SK-N-SH (cell line): Measurements from ENCODE around the gene CA12. TPM values are rescaled to one million over a fixed set of nuclear protein-coding genes. Genes with fewer than 3 reads are reported as not detected.

Experiments used
- CTCF ChIA-PET: fragments of 300-600, 350-600 bp; formaldehyde crosslinking; extraction: SDS; loops from one replicate; lab custom pipeline; 2021; lab: Yijun Ruan, JAX
- POLR2A ChIA-PET: fragments of 350-600 bp; sonication (Branson Sonifier 250); formaldehyde crosslinking; extraction: SDS; loops from one replicate; lab custom pipeline; 2020; ENCODE audit warnings: antibody characterized with exemption, inconsistent platforms; lab: Yijun Ruan, JAX
- DNase-seq: peaks from one replicate; pipeline ENCODE4 v3.0.0; 2012
- H2AFZ ChIP-seq: fragments of 200-600 bp; sonication (generic); 2 replicates; pipeline ENCODE4 v1.8.1; 2016; ENCODE audit warnings: antibody characterized with exemption, mild to moderate bottlenecking, low read depth
- H3F3A ChIP-seq: fragments of 200-600 bp; sonication (generic); replicated peaks from 2 replicates; pipeline ENCODE3; 2016; ENCODE audit warnings: antibody characterized with exemption, mild to moderate bottlenecking; ENCODE audit not compliant: insufficient read depth
- H3K27ac ChIP-seq, 2 experiments: fragments of 200-500 bp in 1 of 2; fragments of 200-600 bp in 1 of 2; sonication (Bioruptor generic) in 1 of 2; sonication (generic), shearing (Covaris generic) in 1 of 2; 2 replicates each; pipeline versions ENCODE4 v1.5.1 to v1.6.1; 2014 to 2016; ENCODE audit warnings: low read depth in 2 of 2, inconsistent platforms in 1 of 2, low read length in 1 of 2, mild to moderate bottlenecking in 1 of 2, mixed read lengths in 1 of 2
- H3K27me3 ChIP-seq: fragments of 200-600 bp; sonication (generic), shearing (Covaris generic); 2 replicates; pipeline ENCODE4 v1.6.1; 2016; ENCODE audit warnings: mixed run types; ENCODE audit not compliant: insufficient read depth
- H3K36me3 ChIP-seq, 2 experiments: fragments of 200-500 bp in 1 of 2; fragments of 200-600 bp in 1 of 2; sonication (Bioruptor generic) in 1 of 2; sonication (generic) in 1 of 2; replicated peaks in 1 of 2; 2 replicates each; pipeline versions ENCODE3 to v1.5.1; 2014 to 2016; ENCODE audit warnings: low read length in 1 of 2, mild to moderate bottlenecking in 1 of 2; ENCODE audit not compliant: insufficient read depth in 2 of 2, control insufficient read depth in 1 of 2
- H3K4me1 ChIP-seq, 2 experiments: fragments of 200-500 bp in 1 of 2; fragments of 200-600 bp in 1 of 2; sonication (Bioruptor generic) in 1 of 2; sonication (generic), shearing (Covaris generic) in 1 of 2; 2 replicates each; pipeline versions ENCODE4 v1.5.1 to v1.6.1; 2014 to 2016; ENCODE audit warnings: low read depth in 1 of 2, low read length in 1 of 2, mixed run types in 1 of 2; ENCODE audit not compliant: insufficient read depth in 2 of 2, control insufficient read depth in 1 of 2
- H3K4me2 ChIP-seq: fragments of 200-600 bp; sonication (generic), shearing (Covaris generic); 2 replicates; pipeline ENCODE4 v1.6.1; 2017; ENCODE audit warnings: mixed run types
- H3K4me3 ChIP-seq, 2 experiments: fragments of 200-500 bp in 1 of 2; fragments of 200-600 bp in 1 of 2; sonication (Bioruptor generic) in 1 of 2; sonication (generic), shearing (Covaris generic) in 1 of 2; 2 replicates each; pipeline versions ENCODE4 v1.5.1 to v1.8.1; 2014 to 2016; ENCODE audit warnings: low read depth in 2 of 2, inconsistent platforms in 1 of 2, low read length in 1 of 2, mild to moderate bottlenecking in 1 of 2, mixed read lengths in 1 of 2, moderate library complexity in 1 of 2
- H3K79me2 ChIP-seq: fragments of 200-600 bp; sonication (generic); 2 replicates; pipeline ENCODE4 v1.8.1; 2017; ENCODE audit warnings: mild to moderate bottlenecking; ENCODE audit not compliant: insufficient read depth
- H3K9ac ChIP-seq: fragments of 200-600 bp; sonication (generic); 2 replicates; pipeline ENCODE4 v1.6.1; 2017; ENCODE audit warnings: mixed run types
- H3K9me2 ChIP-seq: fragments of 200-600 bp; sonication (generic); 2 replicates; pipeline ENCODE4 v1.6.1; 2017; ENCODE audit warnings: mixed run types
- H3K9me3 ChIP-seq: fragments of 200-600 bp; sonication (generic); 2 replicates; pipeline ENCODE4 v1.6.1; 2017; ENCODE audit warnings: mixed run types, mild to moderate bottlenecking, moderate library complexity
- H4K20me1 ChIP-seq: fragments of 200-600 bp; sonication (generic); 2 replicates; pipeline ENCODE4 v1.6.1; 2017; ENCODE audit warnings: mild to moderate bottlenecking, mixed run types; ENCODE audit not compliant: insufficient read depth
- CHD2 ChIP-seq: fragments of 150-350 bp; IDR thresholded peaks from 2 replicates; pipeline ENCODE4 v1.6.1; 2018; ENCODE audit warnings: low read length; ENCODE audit not compliant: partially characterized antibody
- CTCF ChIP-seq: fragments of 200-600 bp; sonication (generic); IDR thresholded peaks from 2 replicates; pipeline ENCODE4 v1.6.1; 2017; ENCODE audit warnings: antibody characterized with exemption, mild to moderate bottlenecking, moderate library complexity
- ELF1 ChIP-seq: IDR thresholded peaks from 2 replicates; pipeline ENCODE4 v1.4.0; 2012
- EP300 ChIP-seq, 2 experiments: IDR thresholded peaks; 2 replicates each; pipeline versions ENCODE4 v1.4.0 to v1.6.1; 2012; ENCODE audit warnings: borderline replicate concordance in 1 of 2, low read depth in 1 of 2, low read length in 1 of 2
- EZH2phosphoT487 ChIP-seq: fragments of 200-600 bp; sonication (generic); IDR thresholded peaks from 2 replicates; pipeline ENCODE4 v1.6.1; 2017; ENCODE audit warnings: low read depth, mixed run types, mild to moderate bottlenecking, antibody characterized with exemption, moderate library complexity, borderline replicate concordance
- FOSL2 ChIP-seq: IDR thresholded peaks from 2 replicates; pipeline ENCODE4 v1.4.0; 2012; ENCODE audit warnings: low read depth, mild to moderate bottlenecking, moderate library complexity, borderline replicate concordance
- FOXM1 ChIP-seq: IDR thresholded peaks from 2 replicates; pipeline ENCODE4 v1.4.0; 2012; ENCODE audit warnings: low read depth, mild to moderate bottlenecking
- GABPA ChIP-seq: IDR thresholded peaks from 2 replicates; pipeline ENCODE4 v1.4.0; 2012; ENCODE audit warnings: low read depth, mild to moderate bottlenecking
- GATA2 ChIP-seq: sonication (generic); formaldehyde crosslinking; IDR thresholded peaks from 2 replicates; pipeline ENCODE4 v1.5.0; 2020; ENCODE audit warnings: mild to moderate bottlenecking, missing genetic modification reagents
- JUND ChIP-seq: IDR thresholded peaks from 2 replicates; pipeline ENCODE4 v1.4.0; 2012
- MAX ChIP-seq: IDR thresholded peaks from 2 replicates; pipeline ENCODE4 v1.4.0; 2012; ENCODE audit warnings: low read depth
- MEF2A ChIP-seq: IDR thresholded peaks from 2 replicates; pipeline ENCODE4 v1.4.0; 2012; ENCODE audit warnings: low read depth, borderline replicate concordance
- NFIC ChIP-seq: IDR thresholded peaks from 2 replicates; pipeline ENCODE4 v1.4.0; 2012; ENCODE audit warnings: borderline replicate concordance
- NRF1 ChIP-seq: IDR thresholded peaks from 2 replicates; pipeline ENCODE4 v1.6.1; 2012; ENCODE audit warnings: low read depth, mild to moderate bottlenecking, low read length
- PBX3 ChIP-seq: IDR thresholded peaks from 2 replicates; pipeline ENCODE4; 2012
- POLR2AphosphoS5 ChIP-seq: IDR thresholded peaks from 2 replicates; pipeline ENCODE4 v1.6.1; 2012; ENCODE audit warnings: low read depth, low read length
- RAD21 ChIP-seq: IDR thresholded peaks from 2 replicates; pipeline ENCODE4 v1.6.1; 2012; ENCODE audit warnings: mild to moderate bottlenecking, low read length
- RCOR1 ChIP-seq: fragments of 150-350 bp; IDR thresholded peaks from 2 replicates; pipeline ENCODE4 v1.6.1; 2017; ENCODE audit warnings: antibody characterized with exemption, low read length
- RFX5 ChIP-seq: IDR thresholded peaks from 2 replicates; pipeline ENCODE4 v1.6.1; 2012; ENCODE audit warnings: mild to moderate bottlenecking, improper control_type of control experiment, low read length
- RXRA ChIP-seq: IDR thresholded peaks from 2 replicates; pipeline ENCODE4 v1.4.0; 2012; ENCODE audit warnings: low read depth, mild to moderate bottlenecking, borderline replicate concordance
- SIN3A ChIP-seq: IDR thresholded peaks from 2 replicates; pipeline ENCODE4 v1.6.1; 2012; ENCODE audit warnings: low read depth, mild to moderate bottlenecking, low read length, moderate library complexity, borderline replicate concordance
- SMC3 ChIP-seq: IDR thresholded peaks from 2 replicates; pipeline ENCODE4 v1.6.1; 2012; ENCODE audit warnings: low read depth, low read length, improper control_type of control experiment
- TAF1 ChIP-seq: IDR thresholded peaks from 2 replicates; pipeline ENCODE4 v1.6.1; 2012; ENCODE audit warnings: low read depth, mild to moderate bottlenecking, low read length, moderate library complexity, borderline replicate concordance
- TCF12 ChIP-seq: IDR thresholded peaks from 2 replicates; pipeline ENCODE4 v1.4.0; 2012
- TEAD4 ChIP-seq: IDR thresholded peaks from 2 replicates; pipeline ENCODE4 v1.4.0; 2012; ENCODE audit warnings: mild to moderate bottlenecking, borderline replicate concordance; ENCODE audit not compliant: insufficient read depth
- YY1 ChIP-seq: IDR thresholded peaks from 2 replicates; pipeline ENCODE4 v1.4.0; 2012; ENCODE audit warnings: low read depth, mild to moderate bottlenecking
- WGBS: methylation state at CpG from one replicate; pipeline ENCODE4 v1.1.6; 2017; ENCODE audit warnings: low lambda C conversion rate; 5-methylcytosine and 5-hydroxymethylcytosine counted together
- polyA plus RNA-seq, 3 experiments: library from polyadenylated mRNA; depleted of rRNA; stranded (reverse); fragments of >200 nt; gene quantifications; 2 replicates each; pipeline ENCODE4 v1.2.3, GENCODE V29; 2012
- TF ChIP-seq, protein P1 (sequence below): IDR thresholded peaks from 2 replicates; pipeline ENCODE4 v1.4.0; 2012; ENCODE audit warnings: low read depth, borderline replicate concordance
- TF ChIP-seq, protein P2 (sequence below): IDR thresholded peaks from 2 replicates; pipeline ENCODE4 v1.4.0; 2012; ENCODE audit warnings: low read depth, borderline replicate concordance

The CA12 gene
- polyA plus RNA-seq, 1 of the 3 experiments (the other 2 are of a cell fraction), result 39.4 TPM

- H3K9me2 ChIP-seq, result no peaks in the 10 kb centered on the region
- peaks cover 55% of the 10 kb centered on the region for H3K79me2 ChIP-seq
- H3K9ac ChIP-seq, result peak overlapping the region; percentile 64
- H3K4me2 ChIP-seq, result peak overlapping the region; percentile 96
- whole genome bisulfite sequencing, result 36% methylated on average over 5 of the region's 5 CpGs
- H3K4me3 ChIP-seq, result peak overlapping the region; percentile 56 to 74
- no peaks in the 10 kb centered on the region for H4K20me1 ChIP-seq
- H3K9me3 ChIP-seq, result no peaks in the 10 kb centered on the region
- peak overlapping the region in 1 of 2 experiments; percentile 60; a peak in 2 of 4 replicates for H3K27ac ChIP-seq
- CTCF ChIA-PET, result interaction anchor here (1.0 to 2.8 kb wide), 6 partner anchors 16 to 596 kb away, joined by 3 to 11 read pairs (median 3); no protein-coding TSS in a partner anchor
- no peaks in the 10 kb centered on the region for H3K27me3 ChIP-seq
- H3F3A ChIP-seq, result peaks cover 16% of the 10 kb centered on the region
- POLR2A ChIA-PET, result interaction anchor here (0.7 kb wide), 1 partner anchor 132 kb away, joined by 4 read pairs; no protein-coding TSS in a partner anchor
- peaks cover 22 to 26% of the 10 kb centered on the region in 2 experiments for H3K4me1 ChIP-seq
- H3K36me3 ChIP-seq, result no peaks in the 10 kb centered on the region
- peak; percentile 83 for DNase-seq
- peak overlapping the region; percentile 81 for H2AFZ ChIP-seq
- peak; percentile 2; the same call in 1 of the 2 replicates for TF ChIP-seq SMC3
- TF ChIP-seq GABPA, result no peak
- no peak for TF ChIP-seq EZH2phosphoT487
- TF ChIP-seq, protein P1, sequence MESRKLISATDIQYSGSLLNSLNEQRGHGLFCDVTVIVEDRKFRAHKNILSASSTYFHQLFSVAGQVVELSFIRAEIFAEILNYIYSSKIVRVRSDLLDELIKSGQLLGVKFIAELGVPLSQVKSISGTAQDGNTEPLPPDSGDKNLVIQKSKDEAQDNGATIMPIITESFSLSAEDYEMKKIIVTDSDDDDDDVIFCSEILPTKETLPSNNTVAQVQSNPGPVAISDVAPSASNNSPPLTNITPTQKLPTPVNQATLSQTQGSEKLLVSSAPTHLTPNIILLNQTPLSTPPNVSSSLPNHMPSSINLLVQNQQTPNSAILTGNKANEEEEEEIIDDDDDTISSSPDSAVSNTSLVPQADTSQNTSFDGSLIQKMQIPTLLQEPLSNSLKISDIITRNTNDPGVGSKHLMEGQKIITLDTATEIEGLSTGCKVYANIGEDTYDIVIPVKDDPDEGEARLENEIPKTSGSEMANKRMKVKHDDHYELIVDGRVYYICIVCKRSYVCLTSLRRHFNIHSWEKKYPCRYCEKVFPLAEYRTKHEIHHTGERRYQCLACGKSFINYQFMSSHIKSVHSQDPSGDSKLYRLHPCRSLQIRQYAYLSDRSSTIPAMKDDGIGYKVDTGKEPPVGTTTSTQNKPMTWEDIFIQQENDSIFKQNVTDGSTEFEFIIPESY, result no peak
- TF ChIP-seq PBX3, result 0 out of 2 replicates have a peak, but pooled peaks have one; percentile 8
- no peak for TF ChIP-seq RXRA
- no peak for TF ChIP-seq CTCF
- peak; percentile 99 for TF ChIP-seq RCOR1
- no peak for TF ChIP-seq SIN3A
- TF ChIP-seq RFX5, result no peak
- TF ChIP-seq GATA2 (CRISPR knock-in tag), result peak; percentile 95
- peak; percentile 35; the same call in 1 of the 2 replicates for TF ChIP-seq NFIC
- TF ChIP-seq YY1, result no peak
- no peak for TF ChIP-seq NRF1
- TF ChIP-seq MEF2A, result no peak
- no peak; the same call in 1 of the 2 replicates for TF ChIP-seq MAX
- no peak for TF ChIP-seq JUND
- TF ChIP-seq POLR2AphosphoS5, result no peak
- TF ChIP-seq, protein P2, sequence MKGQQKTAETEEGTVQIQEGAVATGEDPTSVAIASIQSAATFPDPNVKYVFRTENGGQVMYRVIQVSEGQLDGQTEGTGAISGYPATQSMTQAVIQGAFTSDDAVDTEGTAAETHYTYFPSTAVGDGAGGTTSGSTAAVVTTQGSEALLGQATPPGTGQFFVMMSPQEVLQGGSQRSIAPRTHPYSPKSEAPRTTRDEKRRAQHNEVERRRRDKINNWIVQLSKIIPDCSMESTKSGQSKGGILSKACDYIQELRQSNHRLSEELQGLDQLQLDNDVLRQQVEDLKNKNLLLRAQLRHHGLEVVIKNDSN, result no peak
- no peak for TF ChIP-seq TEAD4
- TF ChIP-seq TAF1, result no peak
- peak in 1 of 2 experiments; percentile 74; a peak in 2 of 4 replicates for TF ChIP-seq EP300 (IDR thresholded peaks at IDR 0.05; ENCODE audit: borderline replicate concordance in 1 of 2, low read depth in 1 of 2, low read length in 1 of 2)
- TF ChIP-seq FOSL2, result no peak
- no peak for TF ChIP-seq FOXM1
- TF ChIP-seq CHD2, result peak; percentile 82
- TF ChIP-seq TCF12, result peak; percentile 51
- peak; percentile 33; the same call in 1 of the 2 replicates for TF ChIP-seq RAD21
- no peak for TF ChIP-seq ELF1
These were observed 1.4 kb downstream of the CA12 start for GRCh38 chr15:63380151-63380807.
